ENCODE measurements around the gene PPP1R3D. TPM values are rescaled to one million over a fixed set of nuclear protein-coding genes. Genes with fewer than 3 reads are reported as not detected.

Gene PPP1R3D
- total and polyA plus RNA-seq, 2 of the 13 experiments (the other 11 are each of a cell fraction or from before 2014, with no cell fraction given) = 1.2 to 3.7 TPM

DNA sequence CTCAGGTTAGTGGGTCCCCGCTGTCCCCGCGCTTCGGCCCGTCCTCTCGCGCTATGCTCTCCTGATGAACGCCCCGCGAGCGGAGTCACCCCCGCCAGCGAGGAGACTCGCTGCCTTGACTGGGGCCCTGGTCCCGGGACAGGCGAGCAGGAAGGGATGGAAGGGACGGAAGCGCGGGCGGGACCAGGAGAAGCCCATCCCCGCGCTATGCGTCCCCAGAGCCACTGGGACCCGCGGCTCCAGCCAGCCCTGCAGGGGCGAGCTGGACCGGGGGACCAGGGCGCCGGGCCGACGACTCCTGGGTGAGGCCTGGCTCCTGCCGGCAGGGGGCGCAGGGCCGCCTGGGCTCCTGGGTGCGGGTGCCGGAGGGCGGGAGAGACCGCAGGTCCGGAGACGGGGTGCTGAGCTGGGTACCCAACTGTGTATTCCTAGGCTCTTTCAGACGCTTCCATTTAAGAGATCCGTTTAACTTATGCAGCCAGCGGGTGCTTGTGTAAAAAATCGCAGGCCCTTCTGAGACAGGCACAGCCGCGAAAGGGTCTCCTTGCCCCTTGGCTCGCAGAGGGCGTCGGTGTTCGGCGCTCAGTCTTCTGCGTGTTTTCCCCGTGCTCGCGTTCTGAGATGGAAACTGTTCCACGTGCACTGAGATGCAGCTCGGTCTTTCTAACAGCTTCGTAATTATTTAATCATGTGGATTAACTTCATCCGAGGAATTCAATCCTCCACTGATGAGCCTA is 6.1 kb downstream of the PPP1R3D start (continued):
- TF ChIP-seq NFKB2 (CRISPR knock-in tag; IDR thresholded peaks at IDR 0.05; ENCODE audit: borderline replicate concordance) = peak; percentile 40; the same call in 1 of the 2 replicates
- no peak for TF ChIP-seq KLF13 (CRISPR knock-in tag; IDR thresholded peaks at IDR 0.05)
- TF ChIP-seq ZFP90 (CRISPR knock-in tag; IDR thresholded peaks at IDR 0.05; ENCODE audit: borderline replicate concordance) = no peak
- no peak for TF ChIP-seq SNAI1 (CRISPR knock-in tag; IDR thresholded peaks at IDR 0.05; ENCODE audit: borderline replicate concordance)
- TF ChIP-seq, protein P1, sequence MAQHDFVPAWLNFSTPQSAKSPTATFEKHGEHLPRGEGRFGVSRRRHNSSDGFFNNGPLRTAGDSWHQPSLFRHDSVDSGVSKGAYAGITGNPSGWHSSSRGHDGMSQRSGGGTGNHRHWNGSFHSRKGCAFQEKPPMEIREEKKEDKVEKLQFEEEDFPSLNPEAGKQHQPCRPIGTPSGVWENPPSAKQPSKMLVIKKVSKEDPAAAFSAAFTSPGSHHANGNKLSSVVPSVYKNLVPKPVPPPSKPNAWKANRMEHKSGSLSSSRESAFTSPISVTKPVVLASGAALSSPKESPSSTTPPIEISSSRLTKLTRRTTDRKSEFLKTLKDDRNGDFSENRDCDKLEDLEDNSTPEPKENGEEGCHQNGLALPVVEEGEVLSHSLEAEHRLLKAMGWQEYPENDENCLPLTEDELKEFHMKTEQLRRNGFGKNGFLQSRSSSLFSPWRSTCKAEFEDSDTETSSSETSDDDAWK (CRISPR knock-in tag; IDR thresholded peaks at IDR 0.05) = no peak
- TF ChIP-seq SNRNP70 (IDR thresholded peaks at IDR 0.05; ENCODE audit: low read depth, low read length) = no peak
- no peak for TF ChIP-seq SOX13 (IDR thresholded peaks at IDR 0.05)
- TF ChIP-seq SOX13 (CRISPR knock-in tag; conservative IDR thresholded peaks at IDR 0.05 in 1 of 2, IDR thresholded peaks at IDR 0.05 in 1 of 2) = 0 out of 4 replicates have a peak, but pooled peaks of 1 of the 2 experiments have one; percentile 27
- no peak for TF ChIP-seq ZMYM2 (CRISPR knock-in tag; IDR thresholded peaks at IDR 0.05)
- no peak for TF ChIP-seq EHMT2 (IDR thresholded peaks at IDR 0.05; ENCODE audit: borderline replicate concordance, low read depth, low read length)
- no peak for TF ChIP-seq HNRNPL (IDR thresholded peaks at IDR 0.05; ENCODE audit: low read depth, low read length)
- TF ChIP-seq XRCC5 (optimal IDR thresholded peaks at IDR 0.05; ENCODE audit: low read length) = peak; percentile 98
- TF ChIP-seq, protein P2, sequence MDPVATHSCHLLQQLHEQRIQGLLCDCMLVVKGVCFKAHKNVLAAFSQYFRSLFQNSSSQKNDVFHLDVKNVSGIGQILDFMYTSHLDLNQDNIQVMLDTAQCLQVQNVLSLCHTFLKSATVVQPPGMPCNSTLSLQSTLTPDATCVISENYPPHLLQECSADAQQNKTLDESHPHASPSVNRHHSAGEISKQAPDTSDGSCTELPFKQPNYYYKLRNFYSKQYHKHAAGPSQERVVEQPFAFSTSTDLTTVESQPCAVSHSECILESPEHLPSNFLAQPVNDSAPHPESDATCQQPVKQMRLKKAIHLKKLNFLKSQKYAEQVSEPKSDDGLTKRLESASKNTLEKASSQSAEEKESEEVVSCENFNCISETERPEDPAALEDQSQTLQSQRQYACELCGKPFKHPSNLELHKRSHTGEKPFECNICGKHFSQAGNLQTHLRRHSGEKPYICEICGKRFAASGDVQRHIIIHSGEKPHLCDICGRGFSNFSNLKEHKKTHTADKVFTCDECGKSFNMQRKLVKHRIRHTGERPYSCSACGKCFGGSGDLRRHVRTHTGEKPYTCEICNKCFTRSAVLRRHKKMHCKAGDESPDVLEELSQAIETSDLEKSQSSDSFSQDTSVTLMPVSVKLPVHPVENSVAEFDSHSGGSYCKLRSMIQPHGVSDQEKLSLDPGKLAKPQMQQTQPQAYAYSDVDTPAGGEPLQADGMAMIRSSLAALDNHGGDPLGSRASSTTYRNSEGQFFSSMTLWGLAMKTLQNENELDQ (CRISPR knock-in tag; IDR thresholded peaks at IDR 0.05; ENCODE audit: borderline replicate concordance) = no peak
- TF ChIP-seq IRX3 (CRISPR knock-in tag; IDR thresholded peaks at IDR 0.05; ENCODE audit: borderline replicate concordance, low read depth) = no peak
- no peak for TF ChIP-seq RBM39 (IDR thresholded peaks at IDR 0.05; ENCODE audit: low read depth, low read length, poor library complexity, severe bottlenecking)
- TF ChIP-seq, protein P3, sequence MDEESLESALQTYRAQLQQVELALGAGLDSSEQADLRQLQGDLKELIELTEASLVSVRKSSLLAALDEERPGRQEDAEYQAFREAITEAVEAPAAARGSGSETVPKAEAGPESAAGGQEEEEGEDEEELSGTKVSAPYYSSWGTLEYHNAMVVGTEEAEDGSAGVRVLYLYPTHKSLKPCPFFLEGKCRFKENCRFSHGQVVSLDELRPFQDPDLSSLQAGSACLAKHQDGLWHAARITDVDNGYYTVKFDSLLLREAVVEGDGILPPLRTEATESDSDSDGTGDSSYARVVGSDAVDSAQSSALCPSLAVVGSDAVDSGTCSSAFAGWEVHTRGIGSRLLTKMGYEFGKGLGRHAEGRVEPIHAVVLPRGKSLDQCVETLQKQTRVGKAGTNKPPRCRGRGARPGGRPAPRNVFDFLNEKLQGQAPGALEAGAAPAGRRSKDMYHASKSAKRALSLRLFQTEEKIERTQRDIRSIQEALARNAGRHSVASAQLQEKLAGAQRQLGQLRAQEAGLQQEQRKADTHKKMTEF (CRISPR knock-in tag; IDR thresholded peaks at IDR 0.05) = peak; percentile 40; the same call in 1 of the 2 replicates
- TF ChIP-seq, protein P4, sequence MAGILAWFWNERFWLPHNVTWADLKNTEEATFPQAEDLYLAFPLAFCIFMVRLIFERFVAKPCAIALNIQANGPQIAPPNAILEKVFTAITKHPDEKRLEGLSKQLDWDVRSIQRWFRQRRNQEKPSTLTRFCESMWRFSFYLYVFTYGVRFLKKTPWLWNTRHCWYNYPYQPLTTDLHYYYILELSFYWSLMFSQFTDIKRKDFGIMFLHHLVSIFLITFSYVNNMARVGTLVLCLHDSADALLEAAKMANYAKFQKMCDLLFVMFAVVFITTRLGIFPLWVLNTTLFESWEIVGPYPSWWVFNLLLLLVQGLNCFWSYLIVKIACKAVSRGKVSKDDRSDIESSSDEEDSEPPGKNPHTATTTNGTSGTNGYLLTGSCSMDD (CRISPR knock-in tag; IDR thresholded peaks at IDR 0.05) = no peak
- no peak for TF ChIP-seq YEATS4 (CRISPR knock-in tag; IDR thresholded peaks at IDR 0.05; ENCODE audit: borderline replicate concordance)
- TF ChIP-seq ZNF556 (CRISPR knock-in tag; IDR thresholded peaks at IDR 0.05; ENCODE audit: borderline replicate concordance) = 0 out of 2 replicates have a peak, but pooled peaks have one; percentile 32

Data from HepG2 (cell line).